Measurements from ENCODE around the gene TAF7L.
A peak's percentile ranks its signal among the peaks of the same experiment; 100 is the strongest.
"Not testable (repeated sequence)": the region's sequence is repeated elsewhere in the genome, so short reads cannot be mapped to it uniquely, and the experiment has no call there.

Gene TAF7L

GRCh38 chrX:101290957-101291603, at the start of gene TAF7L:
TSS of gene TAF7L (minus strand) at chrX:101291334. CDS start at chrX:101287543, 3,791 bp downstream.
- DNase-seq = no peak

GRCh38 chrX:101337776-101338271, 46.7 kb upstream of the TAF7L start:
- no peak for DNase-seq

- not testable (repeated sequence) for DNase-seq
Measured at GRCh38 chrX:101334310-101334709, 43.2 kb upstream of the TAF7L start.

- DNase-seq = not testable (repeated sequence)
Measured at GRCh38 chrX:101326600-101326999, 35.5 kb upstream of the TAF7L start.

- DNase-seq = no peak
Measured at GRCh38 chrX:101303790-101304189, 12.7 kb upstream of the TAF7L start.

- DNase-seq = not testable (repeated sequence)
Measured at GRCh38 chrX:101295603-101296002, 4.5 kb upstream of the TAF7L start.

GRCh38 chrX:101287402-101287801, 3.7 kb downstream of the TAF7L start:
- peak; percentile 19 for DNase-seq

- DNase-seq = no peak
Measured at GRCh38 chrX:101276238-101276637, 14.9 kb downstream of the TAF7L start.

- DNase-seq = no peak
Measured at GRCh38 chrX:101274198-101274597, 16.9 kb downstream of the TAF7L start.

GRCh38 chrX:101265869-101266428, 25.2 kb downstream of the TAF7L start:
- no peak for DNase-seq

- no peak for DNase-seq
Measured at GRCh38 chrX:101263766-101264165, 27.4 kb downstream of the TAF7L start.

GRCh38 chrX:101262590-101262989, 28.5 kb downstream of the TAF7L start:
- DNase-seq = no peak

- DNase-seq = no peak
Measured at GRCh38 chrX:101260435-101260834, 30.7 kb downstream of the TAF7L start.

GRCh38 chrX:101258259-101258581, 32.9 kb downstream of the TAF7L start:
- DNase-seq = no peak

GRCh38 chrX:101257448-101258258, 33.5 kb downstream of the TAF7L start:
- no peak for DNase-seq

- no peak for DNase-seq
Measured at GRCh38 chrX:101252634-101253033, 38.5 kb downstream of the TAF7L start.

GRCh38 chrX:101241531-101241930, 49.6 kb downstream of the TAF7L start:
- DNase-seq = no peak

- no peak for DNase-seq
Measured at GRCh38 chrX:101237041-101237440, 54.1 kb downstream of the TAF7L start.

- DNase-seq = no peak
Measured at GRCh38 chrX:101232316-101232715, 58.8 kb downstream of the TAF7L start.

GRCh38 chrX:101231080-101231479, 60.1 kb downstream of the TAF7L start:
- no peak for DNase-seq

- DNase-seq = no peak
Measured at GRCh38 chrX:101230636-101231035, 60.5 kb downstream of the TAF7L start.

- no peak for DNase-seq
Measured at GRCh38 chrX:101229170-101229569, 62.0 kb downstream of the TAF7L start.

- DNase-seq = no peak
Measured at GRCh38 chrX:101223226-101223625, 67.9 kb downstream of the TAF7L start.

GRCh38 chrX:101220662-101221260, 70.4 kb downstream of the TAF7L start:
- DNase-seq = no peak

All from CD4-positive, alpha-beta T cell treated with Interleukin-4 for 4 hours (primary cell).